ENCODE results near the gene KCNJ18. TPM values are rescaled to one million over a fixed set of nuclear protein-coding genes. Genes with fewer than 3 reads are reported as not detected.
"Not testable (repeated sequence)": the region's sequence is repeated elsewhere in the genome, so short reads cannot be mapped to it uniquely, and the experiment has no call there.

KCNJ18 gene
- total and polyA plus RNA-seq, 9 of the 15 experiments (the other 6 are each of a cell fraction or from before 2014, with no cell fraction given): not detected

GRCh38 chr17:21702940-21703640, 10.8 kb downstream of the KCNJ18 start:
- in situ Hi-C loops (cut with MboI): not testable (repeated sequence)

GRCh38 chr17:21703891-21704872, 11.9 kb downstream of the KCNJ18 start:
- peak; percentile 21; the same call in 2 of the 3 replicates for ATAC-seq
- POLR2A ChIA-PET; BruUV-seq (replicated peaks); FAIRE-seq; H3K4me1 ChIP-seq (replicated peaks in 1 of 2; ENCODE audit: control insufficient read depth in 2 of 2, insufficient read depth in 2 of 2, low read length in 2 of 2); H3K4me2 ChIP-seq (ENCODE audit: insufficient read depth, low read length); H3K36me3 ChIP-seq (ENCODE audit: control insufficient read depth, insufficient read depth, low read length); in situ Hi-C loops (cut with MboI); H3K9ac ChIP-seq (ENCODE audit: insufficient read depth in 1 of 2, low read depth in 2 of 2, low read length in 2 of 2); H3K9me3 ChIP-seq (replicated peaks; ENCODE audit: control insufficient read depth, insufficient read depth, low read depth, low read length); H3K27ac ChIP-seq (ENCODE audit: extremely low read depth, low read depth, low read length); H3K79me2 ChIP-seq (ENCODE audit: control insufficient read depth, insufficient read depth, low read length); H3K9me1 ChIP-seq (ENCODE audit: control insufficient read depth, insufficient read depth, low read length); H3K4me3 ChIP-seq; H2AFZ ChIP-seq (ENCODE audit: low read depth, low read length); intact Hi-C loops (cut with micrococcal nuclease); H4K20me1 ChIP-seq (replicated peaks; ENCODE audit: control insufficient read depth, insufficient read depth, low read length); DNase-seq (ENCODE audit: extremely low read depth in 1 of 4, low spot score in 3 of 4); CTCF ChIA-PET (ENCODE audit: low intra/inter-chr PET ratio): not testable (repeated sequence)
- 3% methylated on average over 15 of the region's 35 CpGs for WGBS (ENCODE audit: insufficient coverage, low coverage, missing lambda C conversion rate)
- H3K27me3 ChIP-seq (ENCODE audit: control insufficient read depth in 2 of 2, insufficient read depth in 2 of 2, low read length in 2 of 2): peaks cover 0 to 10% of the 10 kb centered on the region in 2 experiments; a peak in 1 of 5 replicates

More at GRCh38 chr17:21702940-21703640, 10.8 kb downstream of the KCNJ18 start:
- H3K9me1 ChIP-seq (ENCODE audit: control insufficient read depth, insufficient read depth, low read length); H3K9ac ChIP-seq (ENCODE audit: insufficient read depth in 1 of 2, low read depth in 2 of 2, low read length in 2 of 2); BruUV-seq (replicated peaks); intact Hi-C loops (cut with micrococcal nuclease); H3K36me3 ChIP-seq (ENCODE audit: control insufficient read depth, insufficient read depth, low read length); H4K20me1 ChIP-seq (replicated peaks; ENCODE audit: control insufficient read depth, insufficient read depth, low read length); H3K4me3 ChIP-seq; H3K9me3 ChIP-seq (replicated peaks; ENCODE audit: control insufficient read depth, insufficient read depth, low read depth, low read length); FAIRE-seq; H3K4me2 ChIP-seq (ENCODE audit: insufficient read depth, low read length); DNase-seq (ENCODE audit: extremely low read depth in 1 of 4, low spot score in 3 of 4); H3K4me1 ChIP-seq (replicated peaks in 1 of 2; ENCODE audit: control insufficient read depth in 2 of 2, insufficient read depth in 2 of 2, low read length in 2 of 2); H3K27ac ChIP-seq (ENCODE audit: extremely low read depth, low read depth, low read length); H3K79me2 ChIP-seq (ENCODE audit: control insufficient read depth, insufficient read depth, low read length); ATAC-seq; CTCF ChIA-PET (ENCODE audit: low intra/inter-chr PET ratio); POLR2A ChIA-PET; H2AFZ ChIP-seq (ENCODE audit: low read depth, low read length): not testable (repeated sequence)
- 6% methylated on average over 13 of the region's 51 CpGs for WGBS (ENCODE audit: insufficient coverage, low coverage, missing lambda C conversion rate)
- H3K27me3 ChIP-seq (ENCODE audit: control insufficient read depth in 2 of 2, insufficient read depth in 2 of 2, low read length in 2 of 2): peaks cover 0 to 10% of the 10 kb centered on the region in 2 experiments; a peak in 1 of 5 replicates

All from K562 (cell line).